Stromal cell of bone marrow (primary cell): ENCODE measurements around the gene SND1.

Experiments
- DNase-seq: peaks from one replicate; pipeline ENCODE4 v3.0.0-alpha.2; 2012; ENCODE audit warnings: low read depth

The SND1 gene

GRCh38 chr7:127934711-127935110 lies 282.7 kb downstream of the SND1 start:
- DNase-seq = no peak

- DNase-seq = no peak
Observed at GRCh38 chr7:127935847-127936376, 283.9 kb downstream of the SND1 start.

GRCh38 chr7:127937066-127937680 lies 285.2 kb downstream of the SND1 start:
- no peak for DNase-seq

- peak; percentile 82 for DNase-seq
Observed at GRCh38 chr7:127938588-127938987, 286.6 kb downstream of the SND1 start.

- DNase-seq = no peak
Observed at GRCh38 chr7:127940381-127941160, 288.6 kb downstream of the SND1 start.

GRCh38 chr7:127941476-127942210 lies 289.6 kb downstream of the SND1 start:
- no peak for DNase-seq

GRCh38 chr7:127943541-127944521 lies 291.8 kb downstream of the SND1 start:
- DNase-seq = no peak

- DNase-seq = no peak
Observed at GRCh38 chr7:127946111-127946510, 294.1 kb downstream of the SND1 start.

GRCh38 chr7:127946847-127947246 lies 294.9 kb downstream of the SND1 start:
- DNase-seq = no peak

GRCh38 chr7:127948312-127948711 lies 296.3 kb downstream of the SND1 start:
- no peak for DNase-seq

GRCh38 chr7:127948930-127949329 lies 296.9 kb downstream of the SND1 start:
- no peak for DNase-seq

GRCh38 chr7:127949769-127950222 lies 297.8 kb downstream of the SND1 start:
- no peak for DNase-seq

- DNase-seq = no peak
Observed at GRCh38 chr7:127950233-127950935, 298.4 kb downstream of the SND1 start.

- no peak for DNase-seq
Observed at GRCh38 chr7:127953423-127954356, 301.7 kb downstream of the SND1 start.

- DNase-seq = no peak
Observed at GRCh38 chr7:127954357-127954748, 302.4 kb downstream of the SND1 start.

- no peak for DNase-seq
Observed at GRCh38 chr7:127955051-127955531, 303.1 kb downstream of the SND1 start.

- no peak for DNase-seq
Observed at GRCh38 chr7:127957886-127958285, 305.9 kb downstream of the SND1 start.

- DNase-seq = no peak
Observed at GRCh38 chr7:127959770-127960169, 307.8 kb downstream of the SND1 start.

- no peak for DNase-seq
Observed at GRCh38 chr7:127961786-127962453, 309.9 kb downstream of the SND1 start.
